ENCODE data around the gene ARL8A. TPM values are rescaled to one million over a fixed set of nuclear protein-coding genes. Genes with fewer than 3 reads are reported as not detected.
A peak's percentile ranks its signal among the peaks of the same experiment; 100 is the strongest.

The ARL8A gene
- total and polyA plus RNA-seq, 4 donors = 8.4 to 25.7 (median 20.2) TPM

DNA sequence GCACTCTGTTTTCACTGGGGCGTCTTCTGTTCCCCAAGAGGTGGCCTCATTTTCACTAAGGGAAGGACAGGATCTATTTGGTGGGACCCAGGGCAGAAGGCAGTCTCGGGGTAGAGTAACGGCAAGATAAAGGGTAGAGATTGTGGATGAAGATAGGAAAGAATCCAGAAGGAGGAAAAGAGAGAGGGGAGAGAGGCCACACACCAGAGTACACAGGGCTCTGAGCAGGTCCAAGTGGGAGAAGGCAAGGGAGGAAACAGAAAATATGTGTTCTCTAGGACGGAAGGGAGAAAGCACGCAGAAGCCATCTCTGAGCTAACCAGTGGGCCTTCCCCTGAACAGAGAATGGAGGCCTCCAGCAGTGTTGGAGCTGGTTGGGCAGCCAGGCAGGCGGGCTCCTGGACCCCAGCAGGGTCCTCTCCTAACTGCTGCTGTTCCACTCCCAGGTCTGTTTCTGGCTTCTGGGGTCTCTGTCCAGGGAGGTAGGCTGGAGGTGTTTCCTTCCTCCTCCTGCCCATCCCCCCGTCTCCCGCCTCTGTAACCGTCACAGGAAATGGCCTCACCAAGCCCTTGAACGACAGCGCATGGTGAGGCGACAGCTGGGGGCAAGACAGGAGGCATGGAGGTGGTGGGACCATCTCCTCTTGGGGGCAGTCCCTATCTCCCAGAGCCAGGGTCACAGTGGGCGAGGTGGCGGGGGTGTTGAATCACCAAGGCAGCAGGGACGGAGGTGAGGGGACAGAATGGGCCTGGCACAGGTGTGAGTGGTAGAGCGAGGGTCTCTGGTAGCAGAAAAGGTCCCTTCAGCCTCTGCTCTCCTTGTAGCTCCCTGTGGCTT is 15.2 kb upstream of the ARL8A start:
- Histone ChIP-seq H3K4me3 (ENCODE audit: low read depth in 1 of 3, low read length in 3 of 3) (peak overlapping the region in 2 of 3 donors; percentile 3 to 7), H3K36me3 (ENCODE audit: control insufficient read depth in 4 of 4, insufficient read depth in 3 of 4, low read depth in 1 of 4, low read length in 3 of 4) (no peaks in the 10 kb centered on the region), H3K27ac (ENCODE audit: low read depth in 1 of 2, low read length in 2 of 2) (peak overlapping the region; percentile 18 to 48), H3K9me3 (ENCODE audit: control insufficient read depth in 4 of 4, low read length in 3 of 4) (no peaks in the 10 kb centered on the region), H3K27me3 (ENCODE audit: control insufficient read depth in 4 of 4, insufficient read depth in 4 of 4, low read length in 3 of 4) (no peaks in the 10 kb centered on the region), H3K4me1 (ENCODE audit: control insufficient read depth in 4 of 4, insufficient read depth in 4 of 4, low read length in 3 of 4) (peaks cover 0 to 9% (median 2%) of the 10 kb centered on the region in 4 donors), H3K9ac (ENCODE audit: low read depth in 1 of 2, low read length in 2 of 2) (peak overlapping the region in 1 of 2 donors; percentile 33)
- 78% methylated on average over 16 of the region's 16 CpGs for WGBS
- no peak for DNase-seq (ENCODE audit: low spot score)
- TF ChIP-seq FOXA2 (IDR thresholded peaks at IDR 0.05) = no peak
- no peak for TF ChIP-seq HNF4G (IDR thresholded peaks at IDR 0.05)
- no peak for TF ChIP-seq HNF4A (conservative IDR thresholded peaks at IDR 0.05)
- no peak for TF ChIP-seq FOXA1 (IDR thresholded peaks at IDR 0.05)
- TF ChIP-seq, protein P1, sequence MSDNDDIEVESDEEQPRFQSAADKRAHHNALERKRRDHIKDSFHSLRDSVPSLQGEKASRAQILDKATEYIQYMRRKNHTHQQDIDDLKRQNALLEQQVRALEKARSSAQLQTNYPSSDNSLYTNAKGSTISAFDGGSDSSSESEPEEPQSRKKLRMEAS (IDR thresholded peaks at IDR 0.05) = no peak
- TF ChIP-seq, protein P2, sequence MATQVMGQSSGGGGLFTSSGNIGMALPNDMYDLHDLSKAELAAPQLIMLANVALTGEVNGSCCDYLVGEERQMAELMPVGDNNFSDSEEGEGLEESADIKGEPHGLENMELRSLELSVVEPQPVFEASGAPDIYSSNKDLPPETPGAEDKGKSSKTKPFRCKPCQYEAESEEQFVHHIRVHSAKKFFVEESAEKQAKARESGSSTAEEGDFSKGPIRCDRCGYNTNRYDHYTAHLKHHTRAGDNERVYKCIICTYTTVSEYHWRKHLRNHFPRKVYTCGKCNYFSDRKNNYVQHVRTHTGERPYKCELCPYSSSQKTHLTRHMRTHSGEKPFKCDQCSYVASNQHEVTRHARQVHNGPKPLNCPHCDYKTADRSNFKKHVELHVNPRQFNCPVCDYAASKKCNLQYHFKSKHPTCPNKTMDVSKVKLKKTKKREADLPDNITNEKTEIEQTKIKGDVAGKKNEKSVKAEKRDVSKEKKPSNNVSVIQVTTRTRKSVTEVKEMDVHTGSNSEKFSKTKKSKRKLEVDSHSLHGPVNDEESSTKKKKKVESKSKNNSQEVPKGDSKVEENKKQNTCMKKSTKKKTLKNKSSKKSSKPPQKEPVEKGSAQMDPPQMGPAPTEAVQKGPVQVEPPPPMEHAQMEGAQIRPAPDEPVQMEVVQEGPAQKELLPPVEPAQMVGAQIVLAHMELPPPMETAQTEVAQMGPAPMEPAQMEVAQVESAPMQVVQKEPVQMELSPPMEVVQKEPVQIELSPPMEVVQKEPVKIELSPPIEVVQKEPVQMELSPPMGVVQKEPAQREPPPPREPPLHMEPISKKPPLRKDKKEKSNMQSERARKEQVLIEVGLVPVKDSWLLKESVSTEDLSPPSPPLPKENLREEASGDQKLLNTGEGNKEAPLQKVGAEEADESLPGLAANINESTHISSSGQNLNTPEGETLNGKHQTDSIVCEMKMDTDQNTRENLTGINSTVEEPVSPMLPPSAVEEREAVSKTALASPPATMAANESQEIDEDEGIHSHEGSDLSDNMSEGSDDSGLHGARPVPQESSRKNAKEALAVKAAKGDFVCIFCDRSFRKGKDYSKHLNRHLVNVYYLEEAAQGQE (IDR thresholded peaks at IDR 0.05) = no peak
- TF ChIP-seq EGR1 (IDR thresholded peaks at IDR 0.05; ENCODE audit: low read depth in 2 of 2) = no peak
- no peak for TF ChIP-seq YY1 (IDR thresholded peaks at IDR 0.05)

DNA sequence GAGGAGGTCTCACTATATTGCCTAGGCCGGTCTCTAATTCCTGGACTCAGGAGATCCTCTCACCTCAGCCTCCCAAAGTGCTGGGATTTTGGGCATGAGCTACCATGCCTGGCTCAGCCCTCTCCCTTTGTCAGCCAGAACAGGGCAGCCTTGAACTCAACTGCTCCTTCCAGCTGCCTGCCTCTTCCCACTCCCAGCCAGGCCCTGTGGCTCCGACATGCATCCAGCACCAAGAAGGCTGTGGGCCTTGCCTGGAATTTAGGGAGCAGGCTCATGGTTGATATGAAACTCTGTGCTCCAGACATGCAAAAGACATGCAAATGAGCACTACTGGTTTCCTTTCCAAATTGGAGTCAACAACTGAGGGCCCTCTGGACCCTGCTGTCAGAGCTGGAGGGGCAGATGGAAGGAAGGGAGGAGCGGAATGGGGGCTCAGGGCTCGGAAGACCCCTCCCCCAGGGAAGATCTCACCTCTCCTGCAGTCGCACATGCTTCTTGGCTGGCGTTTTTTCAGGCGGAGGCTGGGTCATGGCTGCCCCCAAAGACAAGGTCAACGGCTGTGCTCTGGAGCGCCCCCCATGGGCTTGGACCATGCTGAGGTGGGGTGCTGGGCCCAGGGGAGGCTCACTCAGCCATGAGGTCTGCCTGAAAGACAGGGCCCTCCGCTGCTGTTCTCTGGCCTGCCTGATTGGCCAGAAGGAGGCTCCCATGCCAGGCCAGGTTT is 14.4 kb upstream of the ARL8A start:
- DNase-seq (ENCODE audit: low spot score) = no peak
- Histone ChIP-seq H3K27me3 (ENCODE audit: control insufficient read depth in 4 of 4, insufficient read depth in 4 of 4, low read length in 3 of 4) (no peaks in the 10 kb centered on the region), H3K27ac (ENCODE audit: low read depth in 1 of 2, low read length in 2 of 2) (no peak overlapping the region), H3K36me3 (ENCODE audit: control insufficient read depth in 4 of 4, insufficient read depth in 3 of 4, low read depth in 1 of 4, low read length in 3 of 4) (no peaks in the 10 kb centered on the region), H3K4me1 (ENCODE audit: control insufficient read depth in 4 of 4, insufficient read depth in 4 of 4, low read length in 3 of 4) (peaks cover 0 to 9% (median 2%) of the 10 kb centered on the region in 4 donors), H3K9ac (ENCODE audit: low read depth in 1 of 2, low read length in 2 of 2) (peak overlapping the region in 1 of 2 donors; percentile 33), H3K4me3 (ENCODE audit: low read depth in 1 of 3, low read length in 3 of 3) (no peak overlapping the region), H3K9me3 (ENCODE audit: control insufficient read depth in 4 of 4, low read length in 3 of 4) (no peaks in the 10 kb centered on the region)
- 85% methylated on average over 10 of the region's 10 CpGs for WGBS
- TF ChIP-seq FOXA2 (IDR thresholded peaks at IDR 0.05) (no peak), TAF1 (conservative IDR thresholded peaks at IDR 0.05) (no peak), YY1 (IDR thresholded peaks at IDR 0.05) (no peak), FOXA1 (IDR thresholded peaks at IDR 0.05) (no peak), GABPA (IDR thresholded peaks at IDR 0.05 in 1 of 2, conservative IDR thresholded peaks at IDR 0.05 in 1 of 2) (no peak)
- TF ChIP-seq, protein P3, sequence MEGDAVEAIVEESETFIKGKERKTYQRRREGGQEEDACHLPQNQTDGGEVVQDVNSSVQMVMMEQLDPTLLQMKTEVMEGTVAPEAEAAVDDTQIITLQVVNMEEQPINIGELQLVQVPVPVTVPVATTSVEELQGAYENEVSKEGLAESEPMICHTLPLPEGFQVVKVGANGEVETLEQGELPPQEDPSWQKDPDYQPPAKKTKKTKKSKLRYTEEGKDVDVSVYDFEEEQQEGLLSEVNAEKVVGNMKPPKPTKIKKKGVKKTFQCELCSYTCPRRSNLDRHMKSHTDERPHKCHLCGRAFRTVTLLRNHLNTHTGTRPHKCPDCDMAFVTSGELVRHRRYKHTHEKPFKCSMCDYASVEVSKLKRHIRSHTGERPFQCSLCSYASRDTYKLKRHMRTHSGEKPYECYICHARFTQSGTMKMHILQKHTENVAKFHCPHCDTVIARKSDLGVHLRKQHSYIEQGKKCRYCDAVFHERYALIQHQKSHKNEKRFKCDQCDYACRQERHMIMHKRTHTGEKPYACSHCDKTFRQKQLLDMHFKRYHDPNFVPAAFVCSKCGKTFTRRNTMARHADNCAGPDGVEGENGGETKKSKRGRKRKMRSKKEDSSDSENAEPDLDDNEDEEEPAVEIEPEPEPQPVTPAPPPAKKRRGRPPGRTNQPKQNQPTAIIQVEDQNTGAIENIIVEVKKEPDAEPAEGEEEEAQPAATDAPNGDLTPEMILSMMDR (IDR thresholded peaks at IDR 0.05; ENCODE audit: low read depth, low read length, missing input control) = no peak
- TF ChIP-seq, protein P1 (IDR thresholded peaks at IDR 0.05) = no peak
- TF ChIP-seq, protein P2 (IDR thresholded peaks at IDR 0.05) = no peak
